Measurements from ENCODE around the gene ROCK2.

The ROCK2 gene

DNA sequence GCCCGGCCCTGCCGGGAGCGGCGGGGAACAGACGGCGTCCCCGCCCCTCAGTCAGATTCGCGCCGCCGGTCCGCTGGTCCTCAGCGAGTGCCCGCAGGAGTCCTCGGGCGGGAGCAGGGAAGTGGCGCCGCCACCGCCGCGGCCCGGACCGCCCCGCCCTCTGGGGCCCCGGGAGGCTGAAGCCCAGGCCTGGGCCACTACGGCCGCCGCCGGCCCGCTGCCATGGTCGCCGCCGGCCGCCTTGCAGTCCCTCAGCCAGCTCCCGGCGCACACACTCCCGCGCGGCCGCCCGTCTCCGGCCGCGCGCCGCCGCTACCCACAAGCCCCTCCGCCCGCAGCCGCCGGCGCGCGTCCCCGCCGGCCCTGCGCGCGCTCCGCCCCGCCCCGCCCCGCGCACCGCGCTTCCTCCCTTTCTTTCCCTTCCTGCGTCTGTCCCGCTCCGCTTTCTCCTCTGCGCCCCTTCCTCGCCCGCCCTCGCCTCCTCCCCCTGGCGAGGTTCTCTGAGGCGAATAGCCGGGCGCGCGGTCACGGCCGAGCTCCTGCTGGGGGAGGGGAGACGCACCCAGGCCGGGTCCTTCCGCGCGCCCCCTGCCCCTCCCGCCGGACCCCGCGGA lies at the start of gene ROCK2:
Gene ROCK2, minus strand, starts transcription at position 295 of the 614 bp plus-strand sequence. CDS start 500 bp downstream, outside the sequence.
- peak; percentile 81 to 92 for DNase-seq (ENCODE audit: low read depth in 2 of 2)
- H3K4me3 ChIP-seq (replicated peaks in 1 of 2; ENCODE audit: low read depth in 2 of 2, low read length in 2 of 2), result peak within 1 kb of the TSS; percentile 95 to 97
- TF ChIP-seq, protein P1, sequence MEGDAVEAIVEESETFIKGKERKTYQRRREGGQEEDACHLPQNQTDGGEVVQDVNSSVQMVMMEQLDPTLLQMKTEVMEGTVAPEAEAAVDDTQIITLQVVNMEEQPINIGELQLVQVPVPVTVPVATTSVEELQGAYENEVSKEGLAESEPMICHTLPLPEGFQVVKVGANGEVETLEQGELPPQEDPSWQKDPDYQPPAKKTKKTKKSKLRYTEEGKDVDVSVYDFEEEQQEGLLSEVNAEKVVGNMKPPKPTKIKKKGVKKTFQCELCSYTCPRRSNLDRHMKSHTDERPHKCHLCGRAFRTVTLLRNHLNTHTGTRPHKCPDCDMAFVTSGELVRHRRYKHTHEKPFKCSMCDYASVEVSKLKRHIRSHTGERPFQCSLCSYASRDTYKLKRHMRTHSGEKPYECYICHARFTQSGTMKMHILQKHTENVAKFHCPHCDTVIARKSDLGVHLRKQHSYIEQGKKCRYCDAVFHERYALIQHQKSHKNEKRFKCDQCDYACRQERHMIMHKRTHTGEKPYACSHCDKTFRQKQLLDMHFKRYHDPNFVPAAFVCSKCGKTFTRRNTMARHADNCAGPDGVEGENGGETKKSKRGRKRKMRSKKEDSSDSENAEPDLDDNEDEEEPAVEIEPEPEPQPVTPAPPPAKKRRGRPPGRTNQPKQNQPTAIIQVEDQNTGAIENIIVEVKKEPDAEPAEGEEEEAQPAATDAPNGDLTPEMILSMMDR (IDR thresholded peaks at IDR 0.05; ENCODE audit: low read depth, low read length), result no peak

DNA sequence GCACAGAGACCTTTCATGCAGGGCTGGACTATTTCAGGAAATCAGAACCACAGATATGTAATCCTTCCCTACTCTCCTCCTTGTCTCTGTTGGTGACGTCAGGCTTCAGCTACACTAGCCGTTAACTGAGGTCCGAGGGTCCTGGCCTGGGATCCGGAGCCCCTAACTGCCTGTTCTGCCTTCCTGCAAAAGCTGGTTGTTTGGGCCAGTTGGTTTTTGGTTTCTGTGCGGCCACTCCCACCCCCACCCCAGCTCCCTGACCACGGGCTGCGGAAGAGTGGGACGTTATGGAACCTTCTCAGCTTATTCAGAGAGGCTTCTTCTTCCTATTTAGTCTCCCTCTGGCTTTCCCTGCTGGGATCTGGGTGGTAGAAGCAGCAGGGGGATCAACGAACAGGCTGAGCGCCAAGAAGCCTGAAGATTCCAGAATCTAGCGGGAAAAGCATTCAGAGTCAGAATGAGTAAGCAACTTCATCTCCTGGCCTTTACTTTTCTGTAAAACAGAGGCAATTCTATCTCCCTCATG lies 49.3 kb upstream of the ROCK2 start:
- peak; percentile 49 to 76 for DNase-seq (ENCODE audit: low read depth in 2 of 2)
- TF ChIP-seq, protein P1 (IDR thresholded peaks at IDR 0.05; ENCODE audit: low read depth, low read length), result no peak
- peak overlapping the region in 1 of 2 donors; percentile 9 for H3K4me3 ChIP-seq (replicated peaks in 1 of 2; ENCODE audit: low read depth in 2 of 2, low read length in 2 of 2)

DNA sequence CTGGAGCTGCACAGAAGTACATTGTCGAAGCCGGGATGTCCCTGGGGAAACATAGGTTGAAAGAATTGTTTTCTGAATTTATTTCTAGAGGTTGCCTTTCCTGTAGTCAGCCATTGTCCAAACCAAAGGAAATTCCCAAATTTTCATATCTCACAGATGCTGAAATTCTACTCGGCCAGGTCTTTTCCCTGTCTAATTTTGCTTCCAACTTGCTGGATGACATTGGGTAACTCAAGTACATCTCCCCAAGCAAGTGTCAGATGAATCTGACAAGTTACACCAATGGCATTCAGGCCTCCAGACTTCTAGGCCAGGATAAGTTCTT lies 47.5 kb upstream of the ROCK2 start:
- no peak overlapping the region for H3K4me3 ChIP-seq (replicated peaks in 1 of 2; ENCODE audit: low read depth in 2 of 2, low read length in 2 of 2)
- TF ChIP-seq, protein P1 (IDR thresholded peaks at IDR 0.05; ENCODE audit: low read depth, low read length), result no peak
- no peak for DNase-seq (ENCODE audit: low read depth in 2 of 2)

DNA sequence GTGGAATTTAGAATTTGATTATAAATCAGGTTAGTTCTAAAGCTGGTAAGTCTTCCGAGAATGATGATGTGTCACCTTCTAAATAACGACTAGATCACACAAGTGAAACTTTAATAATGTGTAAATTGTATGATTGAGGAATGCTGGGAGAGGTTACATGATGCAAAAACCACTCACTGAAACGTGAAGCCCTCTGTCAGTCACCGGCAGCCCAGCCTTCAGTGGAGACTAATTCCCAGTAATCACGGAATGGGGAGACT lies 45.9 kb upstream of the ROCK2 start:
- TF ChIP-seq, protein P1 (IDR thresholded peaks at IDR 0.05; ENCODE audit: low read depth, low read length), result no peak
- DNase-seq (ENCODE audit: low read depth in 2 of 2), result no peak
- no peak overlapping the region for H3K4me3 ChIP-seq (replicated peaks in 1 of 2; ENCODE audit: low read depth in 2 of 2, low read length in 2 of 2)

DNA sequence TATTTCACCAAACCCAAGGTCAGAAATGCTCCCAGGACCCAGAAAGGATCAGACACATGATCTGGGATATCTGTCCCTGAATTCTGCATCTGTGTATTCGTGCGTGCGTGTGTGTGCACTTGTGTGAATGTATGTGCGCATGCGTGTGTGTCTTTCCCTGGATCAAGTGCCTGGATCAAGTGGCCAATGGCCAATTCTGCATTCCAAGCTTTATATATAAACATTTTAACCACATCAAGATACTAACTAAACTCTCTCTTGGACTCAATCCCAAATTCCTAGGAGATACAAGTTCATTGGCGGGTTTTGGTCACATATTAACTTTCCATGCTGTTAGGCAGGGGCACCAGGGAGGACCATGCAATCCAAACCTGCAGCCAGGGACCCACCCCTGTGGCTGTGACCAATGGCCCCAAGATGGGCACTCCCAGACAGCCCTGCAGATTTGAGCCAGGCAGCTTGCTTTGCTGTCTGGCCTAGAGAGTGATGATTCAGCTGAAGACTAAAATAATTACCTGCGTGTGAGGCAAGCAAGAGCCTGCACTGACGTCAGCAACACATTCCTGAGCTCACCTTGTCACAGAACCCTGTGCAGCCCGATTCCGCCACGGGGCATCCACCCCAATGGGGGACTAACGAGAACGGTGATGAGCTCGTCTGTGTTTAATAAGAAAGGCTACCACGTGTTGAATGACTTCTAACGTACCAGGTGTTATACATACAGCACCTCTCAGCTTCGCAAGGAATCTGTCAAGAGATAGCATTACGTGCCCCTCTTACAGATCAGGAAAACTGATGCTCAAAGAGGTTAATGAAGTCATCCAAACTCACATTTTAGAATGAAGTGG lies 45.3 kb upstream of the ROCK2 start:
- DNase-seq (ENCODE audit: low read depth in 2 of 2), result peak; percentile 72 to 79

DNA sequence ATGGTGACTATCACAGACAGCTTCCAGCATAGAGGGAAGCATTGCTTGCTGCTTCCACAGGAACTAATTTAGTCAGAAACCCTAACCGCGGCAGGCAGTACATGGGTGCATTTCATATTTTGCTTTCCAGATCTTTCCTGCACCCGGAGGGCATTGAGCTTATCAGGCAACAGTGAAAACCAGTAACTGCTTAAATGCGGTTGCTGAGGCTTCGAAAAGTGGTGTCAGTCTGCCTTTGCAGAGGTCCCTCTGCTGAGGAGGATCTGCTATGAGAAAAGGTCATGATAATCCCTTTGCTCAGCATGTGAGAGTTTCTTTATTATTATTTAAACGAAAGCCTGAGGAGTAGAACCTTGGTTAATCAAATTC lies 44.6 kb upstream of the ROCK2 start:
- H3K4me3 ChIP-seq (replicated peaks in 1 of 2; ENCODE audit: low read depth in 2 of 2, low read length in 2 of 2), result no peak overlapping the region
- DNase-seq (ENCODE audit: low read depth in 2 of 2), result no peak
- TF ChIP-seq, protein P1 (IDR thresholded peaks at IDR 0.05; ENCODE audit: low read depth, low read length), result no peak

More for the DNA sequence above, 45.3 kb upstream of the ROCK2 start:
- TF ChIP-seq, protein P1 (IDR thresholded peaks at IDR 0.05; ENCODE audit: low read depth, low read length), result no peak
- no peak overlapping the region for H3K4me3 ChIP-seq (replicated peaks in 1 of 2; ENCODE audit: low read depth in 2 of 2, low read length in 2 of 2)
